Muscle of leg (tissue), 11 donors: ENCODE results near the gene NDUFB6. TPM values are rescaled to one million over a fixed set of nuclear protein-coding genes. Genes with fewer than 3 reads are reported as not detected.

Experiments used
- DNase-seq: peaks from one replicate; pipeline ENCODE4 v3.0.0; 2013
- H3K27ac ChIP-seq: one replicate; pipeline ENCODE4 v1.5.1; 2013; ENCODE audit warnings: mild to moderate bottlenecking, low read length, control low read depth
- H3K27me3 ChIP-seq: one replicate; pipeline ENCODE4 v1.6.1; 2013; ENCODE audit warnings: low read length; ENCODE audit not compliant: control insufficient read depth, insufficient read depth
- H3K36me3 ChIP-seq: one replicate; pipeline ENCODE4 v1.6.1; 2013; ENCODE audit warnings: low read length; ENCODE audit not compliant: control insufficient read depth, insufficient read depth
- H3K4me1 ChIP-seq: one replicate; pipeline ENCODE4 v1.6.1; 2013; ENCODE audit warnings: low read length; ENCODE audit not compliant: control insufficient read depth, insufficient read depth
- H3K4me3 ChIP-seq: one replicate; pipeline ENCODE4 v1.5.1; 2013; ENCODE audit warnings: low read length, control low read depth
- H3K9me3 ChIP-seq: replicated peaks from 2 replicates; pipeline ENCODE4 v1.6.1; 2013; ENCODE audit warnings: low read depth, low read length; ENCODE audit not compliant: control insufficient read depth
- WGBS: methylation state at CpG from one replicate; pipeline ENCODE4 v1.1.5; 2013; ENCODE audit warnings: missing lambda C conversion rate; ENCODE audit not compliant: insufficient coverage; 5-methylcytosine and 5-hydroxymethylcytosine counted together
- polyA plus RNA-seq, 8 donors: library from polyadenylated mRNA; unstranded; fragments of 120-200 nt; gene quantifications; one replicate each; pipeline versions ENCODE4 v1.2.1 to v1.2.3, GENCODE V29; 2013; ENCODE audit warnings: inconsistent platforms in 1 of 8, low replicate concordance in 1 of 8; ENCODE audit not compliant: insufficient read length in 8 of 8, insufficient read depth in 1 of 8
- total RNA-seq: library from RNA; stranded (reverse); fragments of 120-200 nt; gene quantifications from one replicate; pipeline ENCODE4 v1.2.4, GENCODE V29; 2013

NDUFB6 gene
- total and polyA plus RNA-seq, 9 donors = 55.7 to 79.3 (median 70.9) TPM

DNA sequence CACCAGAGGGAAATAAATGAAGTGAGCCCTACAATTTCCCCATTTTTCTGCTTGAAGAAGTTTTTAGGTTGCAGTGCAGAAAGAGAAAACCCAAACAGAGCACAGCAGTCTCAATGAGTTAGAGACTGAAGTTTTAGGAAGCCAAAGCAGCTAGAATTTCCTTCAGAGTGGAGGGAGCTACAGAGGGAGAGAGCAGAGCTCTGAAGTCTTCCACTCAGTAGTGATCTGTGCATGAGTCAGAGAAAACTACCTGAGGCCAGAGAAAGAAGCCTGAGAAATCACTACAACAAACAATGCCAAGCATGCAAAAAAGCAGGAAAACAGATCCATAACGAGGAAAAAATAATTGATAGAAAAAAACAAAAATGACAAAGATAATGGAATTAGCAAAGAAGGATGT, 17.9 kb upstream of the NDUFB6 start:
- H3K27me3 ChIP-seq = no peaks in the 10 kb centered on the region
- no peak overlapping the region for H3K4me3 ChIP-seq
- no peaks in the 10 kb centered on the region for H3K9me3 ChIP-seq
- no peak overlapping the region for H3K27ac ChIP-seq
- no peaks in the 10 kb centered on the region for H3K4me1 ChIP-seq
- H3K36me3 ChIP-seq = no peaks in the 10 kb centered on the region
- DNase-seq = no peak
- no CpG with 5 or more reads among the region's 1 CpG for WGBS

DNA sequence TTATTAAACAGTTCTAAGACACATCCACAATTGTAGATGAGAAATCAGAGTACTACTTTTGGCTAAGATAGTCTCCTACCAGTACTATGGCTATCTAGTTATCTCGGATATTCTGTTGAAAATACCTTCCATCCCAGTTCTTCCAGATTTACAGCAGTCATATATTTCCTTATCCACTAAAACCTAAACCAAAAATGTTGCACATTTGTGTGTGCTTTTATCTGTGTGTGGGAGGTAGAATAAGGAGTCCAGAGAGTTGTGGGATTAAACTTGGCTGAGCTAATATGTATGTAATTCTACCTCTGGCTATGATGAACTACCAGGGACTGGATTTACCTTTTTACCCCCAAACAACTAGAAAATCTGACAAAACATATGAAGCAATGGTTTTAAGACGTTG, 17.5 kb upstream of the NDUFB6 start:
- no CpG with 5 or more reads among the region's 2 CpGs for WGBS
- Histone ChIP-seq H3K27ac (no peak overlapping the region), H3K36me3 (no peaks in the 10 kb centered on the region), H3K27me3 (no peaks in the 10 kb centered on the region), H3K4me3 (no peak overlapping the region), H3K4me1 (no peaks in the 10 kb centered on the region), H3K9me3 (no peaks in the 10 kb centered on the region)
- no peak for DNase-seq

DNA sequence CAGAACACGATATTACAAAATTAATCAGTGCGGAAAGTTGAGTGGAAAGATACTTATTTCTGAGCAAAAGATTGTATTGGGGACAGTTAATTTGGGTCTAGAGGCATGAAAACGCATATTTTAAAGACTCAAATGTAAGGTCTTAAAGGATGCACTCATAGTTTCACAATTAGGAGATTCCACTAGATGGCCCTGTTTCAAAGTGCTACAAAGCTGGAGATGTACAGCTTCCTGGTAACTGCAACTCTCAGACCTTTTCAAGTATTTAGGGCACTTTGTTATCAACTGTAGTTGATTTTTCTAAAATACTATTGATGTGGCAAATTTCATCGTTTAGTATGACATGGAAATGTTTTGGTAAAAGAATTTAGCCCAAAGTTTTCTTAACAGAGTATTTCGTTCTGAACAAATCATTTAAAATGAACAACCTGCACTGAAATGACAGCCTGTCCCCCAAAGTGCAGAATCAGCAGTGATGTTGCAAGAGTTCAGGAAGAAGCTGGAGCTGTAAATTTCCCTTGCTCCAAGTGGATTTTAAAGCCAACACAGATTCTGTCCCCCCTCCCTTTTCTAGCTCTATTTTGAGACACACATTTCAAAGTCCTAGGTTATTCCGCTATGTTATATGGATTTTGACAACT, 16.2 kb upstream of the NDUFB6 start:
- peak; percentile 80 for DNase-seq
- WGBS = no CpG with 5 or more reads among the region's 6 CpGs
- Histone ChIP-seq H3K9me3 (no peaks in the 10 kb centered on the region), H3K4me3 (no peak overlapping the region), H3K27me3 (no peaks in the 10 kb centered on the region), H3K36me3 (no peaks in the 10 kb centered on the region), H3K27ac (no peak overlapping the region), H3K4me1 (no peaks in the 10 kb centered on the region)

DNA sequence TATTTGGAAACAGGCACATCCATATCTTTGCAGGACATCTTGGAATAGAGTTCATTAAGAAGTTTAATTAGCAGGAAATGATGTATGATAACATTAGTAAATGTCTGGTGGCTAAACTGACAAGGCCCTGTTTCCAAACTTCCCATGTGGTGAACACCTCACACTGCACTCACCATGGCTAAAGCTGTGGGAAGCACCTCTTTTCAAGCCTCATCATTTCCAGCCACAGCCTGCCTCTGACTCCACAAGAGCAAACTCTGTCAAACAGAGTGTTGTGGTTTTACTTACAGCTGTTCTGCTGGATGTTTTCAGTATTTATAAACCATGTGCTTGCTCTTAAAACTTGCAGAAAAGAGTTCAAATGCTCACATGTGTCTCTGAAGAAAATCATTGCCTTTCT, 14.9 kb upstream of the NDUFB6 start:
- no peak overlapping the region for H3K4me3 ChIP-seq
- H3K9me3 ChIP-seq = no peaks in the 10 kb centered on the region
- no peaks in the 10 kb centered on the region for H3K4me1 ChIP-seq
- DNase-seq = no peak
- no peaks in the 10 kb centered on the region for H3K27me3 ChIP-seq
- H3K36me3 ChIP-seq = no peaks in the 10 kb centered on the region
- H3K27ac ChIP-seq = no peak overlapping the region

DNA sequence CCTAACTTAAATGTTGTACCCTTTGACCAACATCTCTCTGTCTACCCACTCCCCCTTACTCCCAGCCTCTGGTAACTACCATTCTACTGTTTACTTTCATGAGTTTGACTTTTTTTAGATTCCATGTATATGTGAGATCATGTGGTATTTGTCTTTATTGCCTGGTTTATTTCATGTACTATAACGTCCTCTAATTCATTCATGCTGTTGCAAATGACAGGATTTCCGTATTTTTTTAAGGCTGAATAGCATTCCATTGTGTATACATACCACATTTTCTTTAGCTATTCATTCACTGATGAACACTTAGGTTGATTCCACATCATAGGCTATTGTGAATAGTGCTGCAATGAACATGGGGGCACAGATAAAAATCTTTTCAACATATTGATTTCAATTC, 11.8 kb upstream of the NDUFB6 start:
- WGBS = no CpG with 5 or more reads among the region's 2 CpGs
- Histone ChIP-seq H3K27ac (no peak overlapping the region), H3K4me1 (no peaks in the 10 kb centered on the region), H3K9me3 (no peaks in the 10 kb centered on the region), H3K27me3 (no peaks in the 10 kb centered on the region), H3K4me3 (no peak overlapping the region), H3K36me3 (no peaks in the 10 kb centered on the region)
- DNase-seq = no peak

DNA sequence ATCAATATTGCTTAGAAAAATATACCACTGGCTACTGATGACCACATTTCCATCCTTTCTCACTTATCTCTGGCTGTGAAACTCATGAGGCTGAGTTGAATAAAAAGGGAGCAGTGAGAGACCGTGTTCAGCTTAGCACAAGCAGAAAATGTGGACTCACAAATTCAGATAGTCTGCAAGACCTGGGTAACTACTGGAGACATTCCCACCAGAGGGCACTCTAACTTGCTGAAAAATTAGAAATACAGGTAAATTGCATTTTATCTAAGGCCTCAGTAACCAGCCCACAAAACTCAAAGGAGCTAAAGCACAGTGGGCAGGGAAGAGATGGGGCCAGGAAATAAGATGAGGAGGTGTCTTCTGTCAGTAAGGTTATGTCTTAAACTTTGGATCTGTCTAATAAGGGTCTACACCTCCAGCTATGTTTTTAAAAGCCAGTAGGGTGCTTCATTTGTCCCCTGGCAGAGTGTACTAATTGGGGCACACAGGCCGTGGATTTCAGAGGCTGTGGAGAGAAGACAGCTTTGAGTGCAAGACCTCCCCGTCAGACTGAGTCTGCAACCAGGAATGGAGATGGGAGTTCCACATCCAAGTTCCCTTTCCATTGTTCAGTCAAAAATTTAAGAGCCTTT, 8.7 kb upstream of the NDUFB6 start:
- WGBS = 38% methylated on average over 1 of the region's 3 CpGs
- Histone ChIP-seq H3K36me3 (no peaks in the 10 kb centered on the region), H3K27ac (no peak overlapping the region), H3K9me3 (no peaks in the 10 kb centered on the region), H3K27me3 (peaks cover 5% of the 10 kb centered on the region), H3K4me1 (no peaks in the 10 kb centered on the region), H3K4me3 (no peak overlapping the region)
- DNase-seq = peak; percentile 56

DNA sequence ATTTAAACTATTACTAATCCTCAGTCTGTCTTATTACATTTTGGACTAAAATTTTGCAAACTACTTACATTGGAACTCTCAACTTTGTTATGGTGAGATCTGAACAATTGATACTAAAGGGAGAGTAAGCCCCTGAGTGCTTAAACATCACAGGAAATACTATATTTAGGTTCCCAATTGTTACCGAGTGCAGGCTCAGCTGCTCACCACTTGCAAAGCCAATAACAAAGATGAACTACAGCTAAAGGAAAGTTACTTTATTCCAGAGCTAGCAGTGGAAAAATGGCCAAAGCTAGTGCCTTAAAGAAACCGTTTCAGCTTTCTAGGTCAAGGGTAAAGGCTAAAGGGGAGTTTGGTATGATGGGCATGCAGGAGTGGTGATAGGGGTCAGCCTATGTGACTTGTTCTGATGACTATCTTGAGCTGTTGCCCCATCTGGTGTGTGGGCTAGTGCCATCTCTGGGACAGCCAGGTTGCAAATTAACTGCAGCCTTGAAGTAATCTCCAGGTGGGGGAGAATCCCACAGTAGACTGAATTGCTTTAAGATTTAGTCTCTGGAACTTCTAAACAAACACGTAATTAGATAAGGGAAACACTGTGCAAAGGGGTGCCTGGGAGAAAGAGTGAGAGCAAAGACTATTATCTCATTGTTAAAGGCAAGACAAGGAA, 7.8 kb upstream of the NDUFB6 start:
- H3K9me3 ChIP-seq = no peaks in the 10 kb centered on the region
- no peak overlapping the region for H3K27ac ChIP-seq
- no peak for DNase-seq
- H3K4me1 ChIP-seq = no peaks in the 10 kb centered on the region
- H3K4me3 ChIP-seq = no peak overlapping the region
- no peaks in the 10 kb centered on the region for H3K36me3 ChIP-seq
- peaks cover 5% of the 10 kb centered on the region for H3K27me3 ChIP-seq
- WGBS = 27% methylated on average over 1 of the region's 3 CpGs

DNA sequence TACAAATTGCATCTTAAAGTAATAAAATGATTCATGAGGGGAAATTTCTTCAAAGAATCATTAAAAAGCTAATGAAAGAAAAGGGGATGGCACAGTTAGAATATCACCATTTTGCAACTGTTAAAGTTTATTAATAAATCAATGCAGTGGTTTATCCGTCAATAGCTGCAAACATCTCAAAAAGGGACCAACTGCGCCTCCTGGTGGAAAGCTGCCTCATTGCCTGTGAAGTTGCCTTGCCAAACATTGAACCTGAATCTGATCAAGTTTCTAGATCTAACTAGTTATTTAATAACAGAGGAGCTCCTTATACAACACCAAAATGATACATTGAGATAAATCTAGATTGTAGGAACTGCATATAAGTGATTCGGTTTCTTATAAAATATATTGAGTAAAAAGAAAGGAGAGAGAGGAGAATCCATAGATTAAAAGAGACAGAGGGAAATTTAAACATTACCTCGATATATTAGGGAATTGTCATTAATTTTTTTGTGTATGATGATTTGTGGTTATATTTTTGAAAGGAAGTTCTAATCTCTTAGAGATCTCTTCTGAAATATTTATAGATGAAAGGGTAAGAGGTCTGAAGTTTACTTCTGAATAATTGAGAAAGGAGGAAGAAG, 6.9 kb upstream of the NDUFB6 start:
- WGBS = no CpG with 5 or more reads among the region's 4 CpGs
- no peaks in the 10 kb centered on the region for H3K36me3 ChIP-seq
- DNase-seq = peak; percentile 64
- H3K9me3 ChIP-seq = no peaks in the 10 kb centered on the region
- H3K27me3 ChIP-seq = peaks cover 5% of the 10 kb centered on the region
- H3K27ac ChIP-seq = no peak overlapping the region
- no peak overlapping the region for H3K4me3 ChIP-seq
- H3K4me1 ChIP-seq = no peaks in the 10 kb centered on the region

DNA sequence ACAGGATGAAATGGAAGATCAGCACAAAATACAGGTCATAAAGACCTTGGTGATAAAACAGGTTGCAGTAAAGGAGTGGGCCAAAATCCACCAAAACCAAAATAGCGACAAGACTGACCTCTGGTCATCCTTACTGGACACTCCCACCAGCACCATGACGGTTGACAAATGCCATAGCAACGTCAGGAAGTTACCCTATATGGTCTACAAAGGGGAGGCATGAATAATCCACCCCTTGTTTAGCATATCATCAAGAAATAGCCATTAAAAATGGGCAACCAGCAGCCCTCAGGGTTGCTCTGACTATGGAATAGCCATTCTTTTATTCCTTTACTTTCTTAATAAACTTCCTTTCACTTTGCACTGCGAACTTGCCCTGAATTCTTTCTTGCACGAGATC, 6.0 kb upstream of the NDUFB6 start:
- Histone ChIP-seq H3K9me3 (no peaks in the 10 kb centered on the region), H3K4me3 (no peak overlapping the region), H3K36me3 (no peaks in the 10 kb centered on the region), H3K27ac (no peak overlapping the region), H3K4me1 (no peaks in the 10 kb centered on the region), H3K27me3 (peaks cover 5% of the 10 kb centered on the region)
- no peak for DNase-seq
- 60% methylated on average over 4 of the region's 5 CpGs for WGBS

DNA sequence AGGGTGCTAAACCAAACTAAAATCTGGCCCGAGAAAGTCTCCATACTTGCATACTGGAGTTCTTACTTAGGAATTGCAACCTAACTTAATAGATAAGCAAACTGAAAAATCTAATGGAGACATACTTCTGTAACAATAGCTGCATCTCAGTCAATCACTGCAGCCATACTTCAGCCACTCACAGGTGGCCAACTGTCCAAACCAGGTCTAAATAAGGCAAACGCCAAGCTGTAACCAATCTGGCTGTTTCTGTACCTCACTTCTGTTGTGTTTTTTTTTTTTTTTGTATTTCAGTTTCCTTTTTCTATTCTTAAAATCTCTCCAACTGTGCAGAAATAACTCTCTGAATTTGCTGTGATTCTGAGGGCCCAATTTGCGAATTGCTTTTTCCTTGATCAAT, 4.4 kb upstream of the NDUFB6 start:
- Histone ChIP-seq H3K27me3 (peaks cover 5% of the 10 kb centered on the region), H3K27ac (no peak overlapping the region), H3K9me3 (no peaks in the 10 kb centered on the region), H3K36me3 (no peaks in the 10 kb centered on the region), H3K4me3 (no peak overlapping the region), H3K4me1 (peaks cover 3% of the 10 kb centered on the region)
- no peak for DNase-seq
- no CpG with 5 or more reads among the region's 3 CpGs for WGBS
